ENCODE results near the gene ATPAF1.

ATPAF1 gene

GRCh38 chr1:46599059-46599970 lies 68.8 kb downstream of the ATPAF1 start:
- no peak for DNase-seq (ENCODE audit: extremely low spot score, insufficient read length, low read depth)
- FAIRE-seq, result no peak

GRCh38 chr1:46596846-46597245 lies 71.3 kb downstream of the ATPAF1 start:
- no peak for FAIRE-seq
- no peak for DNase-seq (ENCODE audit: extremely low spot score, insufficient read length, low read depth)

DNA sequence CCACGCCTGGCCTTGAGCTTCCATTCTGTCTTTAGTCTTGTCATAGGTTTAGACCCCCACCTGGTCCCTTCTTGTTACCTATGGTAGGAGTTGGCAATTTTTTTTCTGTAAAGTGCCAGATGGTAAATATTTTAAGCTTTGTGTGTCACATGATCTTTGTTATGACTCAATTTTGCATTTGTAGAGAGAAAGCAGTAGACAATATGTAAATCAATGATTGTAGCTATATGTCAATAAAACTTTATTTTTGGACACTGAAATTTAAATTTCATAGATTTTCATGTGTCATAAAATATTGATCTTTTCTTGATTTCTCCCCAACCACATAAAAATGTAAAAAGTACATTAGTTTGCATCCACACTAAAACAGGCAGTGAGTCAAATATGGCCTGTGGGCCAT lies 72.1 kb downstream of the ATPAF1 start:
- FAIRE-seq (no peak), DNase-seq (ENCODE audit: extremely low spot score, insufficient read length, low read depth) (no peak)

GRCh38 chr1:46595127-46595526 lies 73.0 kb downstream of the ATPAF1 start:
- FAIRE-seq, result no peak
- DNase-seq (ENCODE audit: extremely low spot score, insufficient read length, low read depth), result no peak

DNA sequence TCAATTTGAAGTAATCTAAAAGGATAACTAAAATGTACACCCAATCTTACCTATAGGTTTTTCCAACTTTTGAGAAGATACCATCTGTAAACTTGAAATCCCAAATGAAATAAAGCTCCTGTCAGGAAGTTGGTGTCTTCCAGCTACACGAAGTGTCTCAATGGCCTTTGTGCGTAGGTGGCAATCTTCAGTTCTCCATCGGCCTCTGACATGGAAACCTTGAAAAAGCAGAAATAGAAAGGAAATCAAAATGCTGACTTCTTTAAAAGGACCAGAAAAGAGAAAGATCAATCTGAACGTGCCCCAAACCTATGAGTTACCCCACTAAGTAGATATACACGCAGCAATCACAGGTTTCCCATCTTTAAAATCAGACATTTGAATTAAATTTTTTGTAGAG lies 74.1 kb downstream of the ATPAF1 start:
- FAIRE-seq (no peak), DNase-seq (ENCODE audit: extremely low spot score, insufficient read length, low read depth) (no peak)

GRCh38 chr1:46592823-46593222 lies 75.3 kb downstream of the ATPAF1 start:
- DNase-seq (ENCODE audit: extremely low spot score, insufficient read length, low read depth) (no peak), FAIRE-seq (no peak)

DNA sequence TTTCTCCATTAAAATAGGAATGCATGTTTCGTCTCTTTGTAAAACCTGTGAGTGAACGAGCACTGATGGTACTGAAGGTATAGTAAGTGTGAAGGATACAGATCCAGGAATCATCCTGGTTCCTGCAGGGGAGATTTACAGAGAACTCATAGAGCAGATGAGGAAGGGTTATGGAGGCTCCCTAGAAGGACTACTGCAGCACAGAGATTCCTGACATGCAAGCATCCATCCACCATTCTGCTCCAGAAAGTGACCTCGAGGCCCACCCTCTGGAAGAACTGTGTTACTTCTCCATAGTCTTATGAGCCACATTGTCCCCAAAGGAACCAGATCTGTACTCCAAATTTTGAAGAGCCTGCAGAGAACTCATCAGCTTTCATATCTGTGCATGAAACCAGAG lies 78.6 kb downstream of the ATPAF1 start:
- FAIRE-seq, result no peak
- DNase-seq (ENCODE audit: extremely low spot score, insufficient read length, low read depth), result no peak

GRCh38 chr1:46587069-46587468 lies 81.1 kb downstream of the ATPAF1 start:
- DNase-seq (ENCODE audit: extremely low spot score, insufficient read length, low read depth), result no peak
- FAIRE-seq, result no peak

DNA sequence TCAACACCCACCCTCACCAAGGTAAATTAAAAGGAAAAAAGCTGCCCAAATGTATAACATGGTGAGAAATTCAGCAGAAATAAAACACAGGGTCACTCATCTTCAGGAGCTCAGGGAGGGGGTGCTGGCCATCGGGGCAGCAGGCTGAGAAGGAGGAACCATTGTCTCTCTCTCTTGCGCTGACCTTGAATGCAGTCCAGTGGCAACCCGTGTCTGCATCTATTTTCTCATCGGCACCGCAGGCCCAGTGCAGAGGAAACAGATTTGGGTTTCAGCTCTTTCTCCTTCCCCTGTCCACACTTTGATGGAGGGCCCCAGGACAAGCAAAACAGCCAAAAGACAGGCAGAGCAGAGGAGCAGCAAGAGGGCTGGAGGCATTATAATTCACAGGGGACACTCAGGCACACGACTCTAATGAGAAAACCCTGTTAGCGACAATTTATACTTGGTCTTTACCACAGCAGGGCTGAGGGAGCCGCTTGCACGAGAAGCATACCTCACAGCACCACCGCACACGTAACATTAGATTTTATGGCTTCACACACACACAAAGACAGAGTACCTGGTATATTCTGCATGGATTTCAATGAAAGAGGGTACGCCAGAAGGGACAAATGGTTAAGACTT lies 82.7 kb downstream of the ATPAF1 start:
- DNase-seq (ENCODE audit: extremely low spot score, insufficient read length, low read depth), result no peak
- FAIRE-seq, result no peak

DNA sequence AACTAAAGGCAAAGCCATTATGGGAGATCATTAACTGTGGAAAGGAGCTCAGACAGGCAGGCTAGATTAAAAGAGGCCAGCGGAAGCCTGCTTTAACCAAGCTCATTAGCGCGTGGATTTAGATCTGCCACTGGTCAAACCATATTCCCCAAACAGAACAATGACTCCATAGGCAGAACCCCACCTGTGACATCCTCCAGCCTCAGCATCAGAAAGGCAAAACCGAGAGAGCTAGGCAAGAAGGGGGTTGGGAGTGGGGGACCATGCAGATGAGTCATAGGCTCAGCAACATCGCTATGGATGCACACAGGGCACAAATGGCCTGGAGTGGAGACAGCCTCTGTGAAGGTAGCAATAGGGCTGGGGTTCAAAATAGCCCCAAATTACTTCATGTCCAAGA lies 84.7 kb downstream of the ATPAF1 start:
- FAIRE-seq (no peak), DNase-seq (ENCODE audit: extremely low spot score, insufficient read length, low read depth) (no peak)

DNA sequence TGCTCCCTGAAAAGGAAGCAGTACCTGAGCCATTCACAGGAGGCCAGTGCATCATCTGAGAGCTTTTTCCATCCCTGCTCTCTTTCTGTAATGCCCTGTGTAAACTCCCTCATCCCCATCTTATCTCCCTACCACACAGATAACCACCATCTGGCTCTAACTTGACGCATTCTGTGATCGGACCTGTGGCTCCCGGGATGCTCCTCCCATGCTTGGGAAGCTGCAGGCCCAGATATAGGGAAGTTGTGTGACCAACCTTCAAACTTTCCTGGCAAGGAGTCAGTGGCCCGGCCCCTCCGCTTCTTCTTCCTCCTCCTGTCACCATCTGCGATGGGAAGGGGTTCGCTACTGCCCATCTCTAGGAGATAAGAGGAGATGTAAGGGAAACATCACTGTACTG lies 85.2 kb downstream of the ATPAF1 start:
- no peak for DNase-seq (ENCODE audit: extremely low spot score, insufficient read length, low read depth)
- FAIRE-seq, result no peak
